ENCODE data around the gene TBC1D25. TPM values are rescaled to one million over a fixed set of nuclear protein-coding genes. Genes with fewer than 3 reads are reported as not detected.
A peak's percentile ranks its signal among the peaks of the same experiment; 100 is the strongest.
"Not testable (repeated sequence)": the region's sequence is repeated elsewhere in the genome, so short reads cannot be mapped to it uniquely, and the experiment has no call there.

The TBC1D25 gene
- total RNA-seq, 2 donors from 2014 or later = 8.9 to 21.9 TPM

- Histone ChIP-seq H3K27ac (no peak overlapping the region), H3K36me3 (no peaks in the 10 kb centered on the region), H3K9me3 (no peaks in the 10 kb centered on the region), H3K4me1 (replicated peaks) (no peaks in the 10 kb centered on the region), H3K4me3 (no peak overlapping the region), H3K27me3 (replicated peaks; ENCODE audit: insufficient read depth) (no peaks in the 10 kb centered on the region)
- 88% methylated on average over 10 of the region's 10 CpGs for WGBS
- TF ChIP-seq POLR2A (IDR thresholded peaks at IDR 0.05) = no peak
- TF ChIP-seq CTCF (IDR thresholded peaks at IDR 0.05) = no peak
- TF ChIP-seq POLR2AphosphoS5 (IDR thresholded peaks at IDR 0.05) = no peak
- no peak for DNase-seq (ENCODE audit: low spot score)
- intact Hi-C loops (cut with DNase I) = no loop called here
Observed at GRCh38 chrX:48515842-48516241, 23.7 kb upstream of the TBC1D25 start.

GRCh38 chrX:48516285-48516684 lies 23.2 kb upstream of the TBC1D25 start:
- Histone ChIP-seq H3K36me3 (no peaks in the 10 kb centered on the region), H3K9me3 (no peaks in the 10 kb centered on the region), H3K4me3 (no peak overlapping the region), H3K27ac (no peak overlapping the region), H3K27me3 (replicated peaks; ENCODE audit: insufficient read depth) (no peaks in the 10 kb centered on the region), H3K4me1 (replicated peaks) (no peaks in the 10 kb centered on the region)
- intact Hi-C loops (cut with DNase I) = no loop called here
- WGBS = 89% methylated on average over 10 of the region's 10 CpGs
- no peak for DNase-seq (ENCODE audit: low spot score)
- TF ChIP-seq POLR2A (IDR thresholded peaks at IDR 0.05) = no peak
- no peak for TF ChIP-seq CTCF (IDR thresholded peaks at IDR 0.05)
- TF ChIP-seq POLR2AphosphoS5 (IDR thresholded peaks at IDR 0.05) = no peak

- Histone ChIP-seq H3K27ac (no peak overlapping the region), H3K4me1 (replicated peaks) (no peaks in the 10 kb centered on the region), H3K27me3 (replicated peaks; ENCODE audit: insufficient read depth) (no peaks in the 10 kb centered on the region), H3K9me3 (no peaks in the 10 kb centered on the region), H3K36me3 (no peaks in the 10 kb centered on the region), H3K4me3 (no peak overlapping the region)
- DNase-seq (ENCODE audit: low spot score) = no peak
- TF ChIP-seq CTCF (IDR thresholded peaks at IDR 0.05) = no peak
- 86% methylated on average over 5 of the region's 5 CpGs for WGBS
- intact Hi-C loops (cut with DNase I) = no loop called here
Observed at GRCh38 chrX:48516987-48517386, 22.5 kb upstream of the TBC1D25 start.

GRCh38 chrX:48519481-48519880 lies 20.0 kb upstream of the TBC1D25 start:
- DNase-seq (ENCODE audit: low spot score); H3K27me3 ChIP-seq (replicated peaks; ENCODE audit: insufficient read depth); H3K27ac ChIP-seq; H3K4me3 ChIP-seq; H3K9me3 ChIP-seq; intact Hi-C loops (cut with DNase I); H3K4me1 ChIP-seq (replicated peaks); H3K36me3 ChIP-seq: not testable (repeated sequence)
- WGBS = 82% methylated on average over 4 of the region's 4 CpGs

- H3K4me3 ChIP-seq = no peak overlapping the region
- H3K27ac ChIP-seq = no peak overlapping the region
- no peak for TF ChIP-seq CTCF (IDR thresholded peaks at IDR 0.05)
- H3K36me3 ChIP-seq = no peaks in the 10 kb centered on the region
- intact Hi-C loops (cut with DNase I) = no loop called here
- no peak for DNase-seq (ENCODE audit: low spot score)
- H3K4me1 ChIP-seq (replicated peaks) = no peaks in the 10 kb centered on the region
- no peaks in the 10 kb centered on the region for H3K27me3 ChIP-seq (replicated peaks; ENCODE audit: insufficient read depth)
- WGBS = 89% methylated on average over 2 of the region's 2 CpGs
- H3K9me3 ChIP-seq = no peaks in the 10 kb centered on the region
Observed at GRCh38 chrX:48520455-48520854, 19.1 kb upstream of the TBC1D25 start.

- intact Hi-C loops (cut with DNase I) = no loop called here
- H3K4me3 ChIP-seq = no peak overlapping the region
- H3K9me3 ChIP-seq = no peaks in the 10 kb centered on the region
- no peaks in the 10 kb centered on the region for H3K4me1 ChIP-seq (replicated peaks)
- TF ChIP-seq CTCF (IDR thresholded peaks at IDR 0.05) (no peak), POLR2A (IDR thresholded peaks at IDR 0.05) (no peak), POLR2AphosphoS5 (IDR thresholded peaks at IDR 0.05) (no peak)
- WGBS = 17% methylated on average over 2 of the region's 2 CpGs
- H3K27ac ChIP-seq = peak overlapping the region; percentile 68
- no peaks in the 10 kb centered on the region for H3K36me3 ChIP-seq
- no peaks in the 10 kb centered on the region for H3K27me3 ChIP-seq (replicated peaks; ENCODE audit: insufficient read depth)
- no peak for DNase-seq (ENCODE audit: low spot score)
Observed at GRCh38 chrX:48520976-48521352, 18.6 kb upstream of the TBC1D25 start.

All from prostate gland (tissue), 2 donors.